CD4-positive, alpha-beta T cell (primary cell): ENCODE measurements around the gene DNAAF5. TPM values are rescaled to one million over a fixed set of nuclear protein-coding genes. Genes with fewer than 3 reads are reported as not detected.

Experiments
- ATAC-seq: fragments of 200-7000 bp; cut with Tn5 transposase; one replicate; pipeline ENCODE4 v1.10.0; 2022; ENCODE audit warnings: mild to moderate bottlenecking; ENCODE audit not compliant: poor library complexity
- CTCF ChIA-PET: fragments of 350-600 bp; sonication (Branson Sonifier 250); formaldehyde crosslinking; loops from one replicate; lab custom pipeline; 2021; ENCODE audit warnings: antibody characterized with exemption, inconsistent platforms; lab: Charles Lee
- POLR2A ChIA-PET: fragments of 350-600 bp; sonication (Branson Sonifier 250); formaldehyde crosslinking; loops from one replicate; lab custom pipeline; 2021; ENCODE audit warnings: antibody characterized with exemption, inconsistent platforms; lab: Charles Lee
- DNase-seq, 14 experiments: peaks; one replicate each; pipeline ENCODE4 v3.0.0-alpha.2; 2013 to 2020; ENCODE audit warnings: mixed read lengths in 2 of 14
- H3K27ac ChIP-seq, 2 donors: one replicate each; pipeline versions ENCODE4 v1.5.1 to v1.7.0; 2013; ENCODE audit warnings: low read length in 2 of 2, low read depth in 1 of 2, mild to moderate bottlenecking in 1 of 2
- H3K27me3 ChIP-seq, 2 experiments: 1 replicate in 1 of 2; 2 replicates in 1 of 2; pipeline versions ENCODE4 v1.6.1 to v1.7.0; 2013; ENCODE audit warnings: low read length in 2 of 2, control low read depth in 1 of 2, mild to moderate bottlenecking in 1 of 2, moderate library complexity in 1 of 2; ENCODE audit not compliant: insufficient read depth in 2 of 2, control insufficient read depth in 1 of 2
- H3K36me3 ChIP-seq: one replicate; pipeline ENCODE4 v1.6.1; 2013; ENCODE audit warnings: low read length, control low read depth; ENCODE audit not compliant: insufficient read depth
- H3K4me1 ChIP-seq: one replicate; pipeline ENCODE4 v1.6.1; 2013; ENCODE audit warnings: low read length, control low read depth; ENCODE audit not compliant: insufficient read depth
- H3K4me3 ChIP-seq: one replicate; pipeline ENCODE4 v1.5.1; 2013; ENCODE audit warnings: mild to moderate bottlenecking, low read length, moderate library complexity
- H3K9me3 ChIP-seq, 2 experiments: 1 replicate in 1 of 2; 2 replicates in 1 of 2; pipeline versions ENCODE4 v1.6.1 to v1.7.0; 2013; ENCODE audit warnings: low read length in 2 of 2, mild to moderate bottlenecking in 2 of 2, control low read depth in 1 of 2, moderate library complexity in 1 of 2; ENCODE audit not compliant: control insufficient read depth in 1 of 2, insufficient read depth in 1 of 2
- H3K27ac Mint-ChIP-seq: one replicate; pipeline ENCODE4 v1.8.0; 2020; ENCODE audit warnings: mixed read lengths
- H3K27me3 Mint-ChIP-seq: one replicate; pipeline ENCODE4 v1.8.0; 2021; ENCODE audit warnings: mixed read lengths
- H3K36me3 Mint-ChIP-seq: one replicate; pipeline ENCODE4 v1.8.0; 2021; ENCODE audit warnings: low read depth, mixed read lengths
- H3K4me1 Mint-ChIP-seq: one replicate; pipeline ENCODE4 v1.8.0; 2021; ENCODE audit warnings: low read depth, mixed read lengths
- H3K4me3 Mint-ChIP-seq: one replicate; pipeline ENCODE4 v1.8.0; 2020; ENCODE audit warnings: mild to moderate bottlenecking, mixed read lengths
- H3K9me3 Mint-ChIP-seq: one replicate; pipeline ENCODE4 v1.8.0; 2020; ENCODE audit warnings: mixed read lengths
- CTCF ChIP-seq: fragments of 200-600 bp; IDR thresholded peaks from one replicate; pipeline ENCODE4 v1.8.0; 2022; ENCODE audit warnings: antibody characterized with exemption, mild to moderate bottlenecking
- intact Hi-C, 2 experiments: fragments of 100-400 bp; cut with DNase I in 1 of 2; cut with micrococcal nuclease in 1 of 2; formaldehyde crosslinking; loops; one replicate each; pipeline versions ENCODE4 v1.15.1 to v1.9.0; 2023 to 2025; cut with DNase I, micrococcal nuclease
- total RNA-seq, 174 experiments: library from RNA in 2 of 174; stranded (reverse) in 2 of 174; gene quantifications; one replicate each; pipeline ENCODE4 v1.2.3 and lab custom pipeline; 2021 to 2026

DNAAF5 gene
- total RNA-seq, 2 experiments from 2014 or later, result 4.8 to 6.1 TPM

GRCh38 chr7:681551-682307 lies 44.8 kb upstream of the DNAAF5 start:
- POLR2A ChIA-PET, result no interaction called here
- Histone ChIP-seq H3K9me3 (peaks cover 7 to 38% of the 10 kb centered on the region in 2 experiments), H3K27ac (no peak overlapping the region), H3K4me3 (no peak overlapping the region), H3K4me1 (no peaks in the 10 kb centered on the region), H3K27me3 (no peaks in the 10 kb centered on the region), H3K36me3 (peaks cover 4% of the 10 kb centered on the region)
- TF ChIP-seq CTCF, result no peak
- Mint-ChIP-seq H3K4me3 (no peak overlapping the region), H3K27ac (no peak overlapping the region), H3K4me1 (no peaks in the 10 kb centered on the region), H3K27me3 (no peaks in the 10 kb centered on the region), H3K9me3 (peaks cover 2% of the 10 kb centered on the region), H3K36me3 (peaks cover 57% of the 10 kb centered on the region)
- no peak for DNase-seq
- intact Hi-C loops, result no loop called here
- no peak for ATAC-seq
- CTCF ChIA-PET, result no interaction called here

- POLR2A ChIA-PET, result no interaction called here
- ATAC-seq, result no peak
- Histone ChIP-seq H3K9me3 (peaks cover 14 to 42% of the 10 kb centered on the region in 2 experiments), H3K27ac (no peak overlapping the region), H3K4me1 (no peaks in the 10 kb centered on the region), H3K27me3 (no peaks in the 10 kb centered on the region), H3K36me3 (peaks cover 4% of the 10 kb centered on the region), H3K4me3 (no peak overlapping the region)
- H3K27me3 Mint-ChIP-seq, result no peaks in the 10 kb centered on the region
- TF ChIP-seq CTCF, result no peak
- H3K27ac Mint-ChIP-seq, result no peak overlapping the region
- no peaks in the 10 kb centered on the region for H3K4me1 Mint-ChIP-seq
- H3K36me3 Mint-ChIP-seq, result peaks cover 61% of the 10 kb centered on the region
- peaks cover 8% of the 10 kb centered on the region for H3K9me3 Mint-ChIP-seq
- DNase-seq, result no peak
- intact Hi-C loops, result no loop called here
- CTCF ChIA-PET, result no interaction called here
- no peak overlapping the region for H3K4me3 Mint-ChIP-seq
These were observed 43.7 kb upstream of the DNAAF5 start for GRCh38 chr7:682810-683209.

GRCh38 chr7:683526-684205 lies 42.8 kb upstream of the DNAAF5 start:
- H3K27me3 ChIP-seq, result no peaks in the 10 kb centered on the region
- intact Hi-C loops, result no loop called here
- no peak overlapping the region for H3K4me3 ChIP-seq
- no peak for ATAC-seq
- peaks cover 60% of the 10 kb centered on the region for H3K36me3 Mint-ChIP-seq
- H3K27ac Mint-ChIP-seq, result no peak overlapping the region
- no peak for DNase-seq
- H3K9me3 Mint-ChIP-seq, result peaks cover 10% of the 10 kb centered on the region
- H3K27me3 Mint-ChIP-seq, result no peaks in the 10 kb centered on the region
- H3K9me3 ChIP-seq, result peaks cover 22 to 50% of the 10 kb centered on the region in 2 experiments
- H3K4me3 Mint-ChIP-seq, result no peak overlapping the region
- H3K4me1 Mint-ChIP-seq, result no peaks in the 10 kb centered on the region
- ChIA-PET POLR2A (no interaction called here), CTCF (no interaction called here)
- no peak overlapping the region for H3K27ac ChIP-seq
- no peak for TF ChIP-seq CTCF
- H3K4me1 ChIP-seq, result no peaks in the 10 kb centered on the region
- H3K36me3 ChIP-seq, result peaks cover 4% of the 10 kb centered on the region
